Liver (tissue), 9 donors: ENCODE data around the gene TMED5. TPM values are rescaled to one million over a fixed set of nuclear protein-coding genes. Genes with fewer than 3 reads are reported as not detected.

Experiments used
- DNase-seq: peaks from one replicate; pipeline ENCODE4 v3.0.0-alpha.2; 2017; ENCODE audit warnings: low spot score
- H3K27ac ChIP-seq, 2 donors: one replicate each; pipeline ENCODE4 v1.7.0; 2013; ENCODE audit warnings: inconsistent platforms in 2 of 2, low read length in 2 of 2, control low read depth in 1 of 2, low read depth in 1 of 2, mild to moderate bottlenecking in 1 of 2
- H3K27me3 ChIP-seq, 4 donors: one replicate each; pipeline versions ENCODE4 v1.6.1 to v1.7.0; 2013; ENCODE audit warnings: low read length in 3 of 4, inconsistent platforms in 1 of 4, mild to moderate bottlenecking in 1 of 4, moderate library complexity in 1 of 4; ENCODE audit not compliant: control insufficient read depth in 4 of 4, insufficient read depth in 4 of 4
- H3K36me3 ChIP-seq, 4 donors: one replicate each; pipeline versions ENCODE4 v1.6.1 to v1.7.0; 2013; ENCODE audit warnings: low read length in 3 of 4, mild to moderate bottlenecking in 3 of 4, low read depth in 1 of 4, moderate library complexity in 1 of 4; ENCODE audit not compliant: control insufficient read depth in 4 of 4, insufficient read depth in 3 of 4
- H3K4me1 ChIP-seq, 4 donors: one replicate each; pipeline versions ENCODE4 v1.6.1 to v1.7.0; 2013; ENCODE audit warnings: low read length in 3 of 4, mild to moderate bottlenecking in 3 of 4, moderate library complexity in 1 of 4; ENCODE audit not compliant: control insufficient read depth in 4 of 4, insufficient read depth in 4 of 4
- H3K4me3 ChIP-seq, 3 donors: one replicate each; pipeline versions ENCODE4 v1.6.1 to v1.7.0; 2013; ENCODE audit warnings: low read length in 3 of 3, control low read depth in 1 of 3, low read depth in 1 of 3, mild to moderate bottlenecking in 1 of 3
- H3K9ac ChIP-seq, 2 donors: one replicate each; pipeline ENCODE4 v1.7.0; 2013; ENCODE audit warnings: low read length in 2 of 2, mild to moderate bottlenecking in 2 of 2, moderate library complexity in 2 of 2, control low read depth in 1 of 2, low read depth in 1 of 2
- H3K9me3 ChIP-seq, 4 donors: one replicate each; pipeline versions ENCODE4 v1.6.1 to v1.7.0; 2013; ENCODE audit warnings: low read length in 3 of 4; ENCODE audit not compliant: control insufficient read depth in 4 of 4
- ATF3 ChIP-seq: IDR thresholded peaks from 2 replicates; pipeline ENCODE4 v1.6.1; 2016; ENCODE audit warnings: antibody characterized with exemption
- EGR1 ChIP-seq, 2 donors: IDR thresholded peaks; 2 replicates each; pipeline ENCODE4 v1.6.1; 2016 to 2018; ENCODE audit warnings: antibody characterized with exemption in 2 of 2, low read depth in 2 of 2
- FOXA1 ChIP-seq: IDR thresholded peaks from 2 replicates; pipeline ENCODE4 v1.6.1; 2016; ENCODE audit warnings: antibody characterized with exemption
- FOXA2 ChIP-seq: IDR thresholded peaks from 2 replicates; pipeline ENCODE4 v1.6.1; 2016; ENCODE audit warnings: antibody characterized with exemption
- GABPA ChIP-seq, 2 donors: IDR thresholded peaks in 1 of 2; conservative IDR thresholded peaks in 1 of 2; 2 replicates each; pipeline ENCODE4 v1.6.1; 2016; ENCODE audit warnings: antibody characterized with exemption in 2 of 2, mild to moderate bottlenecking in 1 of 2, moderate library complexity in 1 of 2
- HNF4A ChIP-seq, 2 donors: conservative IDR thresholded peaks; 2 replicates each; pipeline ENCODE4 v1.6.1; 2016; ENCODE audit warnings: antibody characterized with exemption in 2 of 2, mild to moderate bottlenecking in 2 of 2
- HNF4G ChIP-seq: IDR thresholded peaks from 2 replicates; pipeline ENCODE4 v1.6.1; 2016; ENCODE audit warnings: antibody characterized with exemption
- JUND ChIP-seq, 2 donors: IDR thresholded peaks; 2 replicates each; pipeline ENCODE4 v1.6.1; 2016; ENCODE audit warnings: antibody characterized with exemption in 2 of 2
- MAX ChIP-seq: IDR thresholded peaks from 2 replicates; pipeline ENCODE4 v1.6.1; 2016; ENCODE audit warnings: antibody characterized with exemption
- NR2F2 ChIP-seq: IDR thresholded peaks from 2 replicates; pipeline ENCODE4 v1.6.1; 2016; ENCODE audit warnings: antibody characterized with exemption
- RAD21 ChIP-seq, 2 donors: IDR thresholded peaks; 2 replicates each; pipeline ENCODE4 v1.6.1; 2016; ENCODE audit warnings: antibody characterized with exemption in 2 of 2, mild to moderate bottlenecking in 2 of 2
- REST ChIP-seq: IDR thresholded peaks from 2 replicates; pipeline ENCODE4 v1.6.1; 2016; ENCODE audit warnings: antibody characterized with exemption, mild to moderate bottlenecking
- RXRA ChIP-seq, 2 donors: IDR thresholded peaks; 2 replicates each; pipeline ENCODE4 v1.6.1; 2017 to 2018; ENCODE audit warnings: antibody characterized with exemption in 2 of 2, mild to moderate bottlenecking in 1 of 2
- SP1 ChIP-seq: IDR thresholded peaks from 2 replicates; pipeline ENCODE4 v1.6.1; 2018; ENCODE audit warnings: antibody characterized with exemption, mild to moderate bottlenecking
- TAF1 ChIP-seq: conservative IDR thresholded peaks from 2 replicates; pipeline ENCODE4 v1.6.1; 2016; ENCODE audit warnings: antibody characterized with exemption, mild to moderate bottlenecking
- YY1 ChIP-seq: IDR thresholded peaks from 2 replicates; pipeline ENCODE4 v1.6.1; 2016; ENCODE audit warnings: antibody characterized with exemption, mild to moderate bottlenecking
- ZBTB33 ChIP-seq: IDR thresholded peaks from 2 replicates; pipeline ENCODE4 v1.6.1; 2016; ENCODE audit warnings: antibody characterized with exemption
- WGBS: extraction: QIAGEN DNeasy Blood & Tissue Kit; methylation state at CpG from one replicate; pipeline ENCODE4 v1.1.7; 2013; 5-methylcytosine and 5-hydroxymethylcytosine counted together
- polyA plus RNA-seq, 2 donors: library from polyadenylated mRNA; stranded (reverse) in 1 of 2; unstranded in 1 of 2; fragments of 200-250 nt in 1 of 2; fragments of >200 nt in 1 of 2; fragmentation: Nextera tagmentation in 1 of 2; extraction: Ambion mirVana in 1 of 2; gene quantifications; one replicate each; pipeline versions ENCODE4 v1.2.1 to v1.2.3, GENCODE V29; 2013 to 2015
- total RNA-seq, 2 donors: library from RNA; depleted of rRNA; stranded (reverse); fragments of >200 nt; gene quantifications; one replicate each; pipeline ENCODE4 v1.2.3, GENCODE V29; 2014
- TF ChIP-seq, protein P1 (sequence below): fragments of 150-350 bp; IDR thresholded peaks from 2 replicates; pipeline ENCODE4 v1.5.1; 2017; ENCODE audit warnings: improper control_type of control experiment, low read depth, low read length; ENCODE audit not compliant: missing input control
- donor health status: healthy.
- donor health status: healthy.
- donor health status: healthy.
- donor health status: healthy.
- donor health status: healthy.

The TMED5 gene
- total and polyA plus RNA-seq, 4 donors = 72.9 to 121 (median 85.7) TPM

DNA sequence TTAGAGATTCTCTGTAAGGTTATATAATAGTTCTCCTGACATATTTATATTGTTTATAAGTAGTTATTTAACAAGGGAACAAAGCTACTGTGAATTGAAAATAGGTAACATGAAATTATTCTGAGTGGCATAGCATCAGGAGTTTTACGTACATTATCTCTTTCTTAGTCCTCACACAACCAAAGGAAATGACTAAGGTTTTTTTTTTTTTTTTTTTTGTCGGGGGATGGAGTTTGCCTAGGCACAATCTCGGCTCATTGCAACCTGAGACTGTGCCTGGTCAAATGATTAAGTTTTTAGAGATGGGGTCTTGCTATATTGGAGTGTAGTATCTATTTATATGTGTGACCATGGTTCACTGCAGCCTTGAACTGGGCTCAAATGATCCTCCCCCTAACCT is 24.9 kb downstream of the TMED5 start:
- TF ChIP-seq ATF3 (no peak), RXRA (IDR thresholded peaks at IDR 0.05) (no peak), FOXA2 (no peak), SP1 (no peak), GABPA (IDR thresholded peaks at IDR 0.05 in 1 of 2, conservative IDR thresholded peaks at IDR 0.05 in 1 of 2) (no peak), HNF4A (conservative IDR thresholded peaks at IDR 0.05) (no peak), TAF1 (no peak), YY1 (no peak), FOXA1 (no peak), ZBTB33 (no peak), EGR1 (IDR thresholded peaks at IDR 0.05; ENCODE audit: low read depth in 2 of 2) (no peak), NR2F2 (no peak), JUND (IDR thresholded peaks at IDR 0.05) (no peak), RAD21 (IDR thresholded peaks at IDR 0.05) (no peak), REST (no peak), MAX (no peak)
- TF ChIP-seq, protein P1, sequence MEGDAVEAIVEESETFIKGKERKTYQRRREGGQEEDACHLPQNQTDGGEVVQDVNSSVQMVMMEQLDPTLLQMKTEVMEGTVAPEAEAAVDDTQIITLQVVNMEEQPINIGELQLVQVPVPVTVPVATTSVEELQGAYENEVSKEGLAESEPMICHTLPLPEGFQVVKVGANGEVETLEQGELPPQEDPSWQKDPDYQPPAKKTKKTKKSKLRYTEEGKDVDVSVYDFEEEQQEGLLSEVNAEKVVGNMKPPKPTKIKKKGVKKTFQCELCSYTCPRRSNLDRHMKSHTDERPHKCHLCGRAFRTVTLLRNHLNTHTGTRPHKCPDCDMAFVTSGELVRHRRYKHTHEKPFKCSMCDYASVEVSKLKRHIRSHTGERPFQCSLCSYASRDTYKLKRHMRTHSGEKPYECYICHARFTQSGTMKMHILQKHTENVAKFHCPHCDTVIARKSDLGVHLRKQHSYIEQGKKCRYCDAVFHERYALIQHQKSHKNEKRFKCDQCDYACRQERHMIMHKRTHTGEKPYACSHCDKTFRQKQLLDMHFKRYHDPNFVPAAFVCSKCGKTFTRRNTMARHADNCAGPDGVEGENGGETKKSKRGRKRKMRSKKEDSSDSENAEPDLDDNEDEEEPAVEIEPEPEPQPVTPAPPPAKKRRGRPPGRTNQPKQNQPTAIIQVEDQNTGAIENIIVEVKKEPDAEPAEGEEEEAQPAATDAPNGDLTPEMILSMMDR = no peak
- WGBS = 72% methylated on average over 3 of the region's 3 CpGs
- H3K27me3 ChIP-seq = no peaks in the 10 kb centered on the region
- H3K27ac ChIP-seq = no peak overlapping the region
- no peaks in the 10 kb centered on the region for H3K4me1 ChIP-seq
- no peak for DNase-seq
- no peak overlapping the region for H3K9ac ChIP-seq
- peaks cover 6 to 46% (median 32%) of the 10 kb centered on the region in 4 donors for H3K36me3 ChIP-seq
- H3K4me3 ChIP-seq = no peak overlapping the region
- H3K9me3 ChIP-seq = no peaks in the 10 kb centered on the region

- no peak for TF ChIP-seq FOXA2
- TF ChIP-seq HNF4G = no peak
- TF ChIP-seq, protein P1 = no peak
- TF ChIP-seq FOXA1 = no peak
- no peak for TF ChIP-seq REST
- TF ChIP-seq TAF1 = no peak
- TF ChIP-seq JUND (IDR thresholded peaks at IDR 0.05) = no peak
- no peak for TF ChIP-seq EGR1 (IDR thresholded peaks at IDR 0.05; ENCODE audit: low read depth in 2 of 2)
- TF ChIP-seq RAD21 (IDR thresholded peaks at IDR 0.05) = no peak
- peaks cover 6 to 49% (median 32%) of the 10 kb centered on the region in 4 donors for H3K36me3 ChIP-seq
These were observed 25.3 kb downstream of the TMED5 start for GRCh38 chr1:93154898-93155297.

More at GRCh38 chr1:93154898-93155297, 25.3 kb downstream of the TMED5 start:
- no peaks in the 10 kb centered on the region for H3K27me3 ChIP-seq
- no peak overlapping the region for H3K9ac ChIP-seq
- no peak for DNase-seq
- H3K4me3 ChIP-seq = no peak overlapping the region
- H3K27ac ChIP-seq = no peak overlapping the region
- no peaks in the 10 kb centered on the region for H3K9me3 ChIP-seq
- no peaks in the 10 kb centered on the region for H3K4me1 ChIP-seq
